Choroid plexus epithelial cell (primary cell): Measurements from ENCODE around the gene FREM2.
A peak's percentile ranks its signal among the peaks of the same experiment; 100 is the strongest.

ENCODE experiments used
- DNase-seq: peaks from one replicate; pipeline ENCODE4 v3.0.0-alpha.2; 2010; ENCODE audit warnings: low read depth
- H3K4me3 ChIP-seq: 2 replicates; pipeline ENCODE4 v1.5.1; 2011; ENCODE audit warnings: low read depth, mild to moderate bottlenecking, control low read depth, low read length, moderate library complexity
- TF ChIP-seq, protein P1 (sequence below): conservative IDR thresholded peaks from 2 replicates; pipeline ENCODE4 v1.5.1; 2011; ENCODE audit warnings: low read depth, mild to moderate bottlenecking, control low read depth, inconsistent platforms, low read length, moderate library complexity

FREM2 gene

DNA sequence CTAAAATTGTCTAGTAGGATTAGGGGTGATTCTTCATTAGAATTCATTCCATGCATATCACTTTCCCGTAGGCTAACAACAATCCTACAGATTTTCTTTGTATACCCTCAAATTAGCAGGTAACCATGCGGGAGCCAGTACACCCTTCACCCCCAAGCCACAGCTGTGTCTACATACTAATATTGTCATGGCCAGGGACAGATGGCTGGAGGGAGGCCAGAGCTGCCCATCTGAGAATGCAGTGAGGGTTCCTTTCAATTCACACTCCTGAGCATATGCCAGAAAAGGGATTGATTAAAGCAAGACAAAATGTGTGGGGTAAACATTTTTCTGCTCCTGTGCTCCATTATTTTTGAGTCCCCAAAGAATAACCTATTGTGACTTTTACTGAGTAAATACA lies 68.9 kb downstream of the FREM2 start:
- no peak overlapping the region for H3K4me3 ChIP-seq
- TF ChIP-seq, protein P1, sequence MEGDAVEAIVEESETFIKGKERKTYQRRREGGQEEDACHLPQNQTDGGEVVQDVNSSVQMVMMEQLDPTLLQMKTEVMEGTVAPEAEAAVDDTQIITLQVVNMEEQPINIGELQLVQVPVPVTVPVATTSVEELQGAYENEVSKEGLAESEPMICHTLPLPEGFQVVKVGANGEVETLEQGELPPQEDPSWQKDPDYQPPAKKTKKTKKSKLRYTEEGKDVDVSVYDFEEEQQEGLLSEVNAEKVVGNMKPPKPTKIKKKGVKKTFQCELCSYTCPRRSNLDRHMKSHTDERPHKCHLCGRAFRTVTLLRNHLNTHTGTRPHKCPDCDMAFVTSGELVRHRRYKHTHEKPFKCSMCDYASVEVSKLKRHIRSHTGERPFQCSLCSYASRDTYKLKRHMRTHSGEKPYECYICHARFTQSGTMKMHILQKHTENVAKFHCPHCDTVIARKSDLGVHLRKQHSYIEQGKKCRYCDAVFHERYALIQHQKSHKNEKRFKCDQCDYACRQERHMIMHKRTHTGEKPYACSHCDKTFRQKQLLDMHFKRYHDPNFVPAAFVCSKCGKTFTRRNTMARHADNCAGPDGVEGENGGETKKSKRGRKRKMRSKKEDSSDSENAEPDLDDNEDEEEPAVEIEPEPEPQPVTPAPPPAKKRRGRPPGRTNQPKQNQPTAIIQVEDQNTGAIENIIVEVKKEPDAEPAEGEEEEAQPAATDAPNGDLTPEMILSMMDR = no peak

DNA sequence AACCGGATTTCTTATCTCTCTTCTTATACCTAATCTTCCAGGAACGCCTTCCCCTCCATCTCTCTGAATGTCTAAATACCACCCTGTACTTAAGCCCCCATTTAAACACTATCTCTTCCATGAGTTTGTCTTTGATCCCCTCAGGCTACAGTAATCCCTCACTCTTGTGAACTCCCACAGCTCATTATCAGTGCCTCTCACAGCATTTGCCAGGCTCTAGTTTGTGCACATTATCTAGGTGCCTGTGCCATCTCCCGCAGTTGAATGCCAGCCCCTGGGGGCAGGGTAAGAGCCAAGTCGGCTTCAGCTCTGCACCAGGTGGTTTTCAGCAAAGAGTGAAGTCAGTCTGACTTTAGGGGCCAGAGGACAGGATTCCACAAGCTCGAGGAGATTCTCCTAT lies 71.4 kb downstream of the FREM2 start:
- no peak overlapping the region for H3K4me3 ChIP-seq
- DNase-seq = no peak
- TF ChIP-seq, protein P1 = no peak

More for the DNA sequence above, 68.9 kb downstream of the FREM2 start:
- DNase-seq = no peak

DNA sequence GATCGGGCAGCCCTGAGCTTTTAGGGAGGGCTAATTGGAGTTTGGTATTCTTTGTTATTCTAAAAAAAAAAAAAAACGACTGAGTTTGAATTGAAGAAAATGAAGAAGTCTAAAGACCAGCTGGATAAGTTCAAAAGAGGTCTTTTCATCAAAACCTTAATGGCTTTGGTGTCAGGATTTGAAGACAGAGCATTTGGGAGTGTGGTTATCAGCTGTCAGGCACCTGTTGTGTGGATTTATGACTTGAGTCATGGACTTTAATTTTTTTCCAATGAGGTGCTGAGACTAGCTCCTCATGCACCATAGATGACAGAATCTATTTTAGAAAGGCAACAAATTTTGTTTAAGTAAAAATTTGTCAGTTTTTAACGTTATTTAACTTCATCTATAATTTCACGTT lies 72.5 kb downstream of the FREM2 start:
- no peak overlapping the region for H3K4me3 ChIP-seq
- TF ChIP-seq, protein P1 = no peak
- no peak for DNase-seq

DNA sequence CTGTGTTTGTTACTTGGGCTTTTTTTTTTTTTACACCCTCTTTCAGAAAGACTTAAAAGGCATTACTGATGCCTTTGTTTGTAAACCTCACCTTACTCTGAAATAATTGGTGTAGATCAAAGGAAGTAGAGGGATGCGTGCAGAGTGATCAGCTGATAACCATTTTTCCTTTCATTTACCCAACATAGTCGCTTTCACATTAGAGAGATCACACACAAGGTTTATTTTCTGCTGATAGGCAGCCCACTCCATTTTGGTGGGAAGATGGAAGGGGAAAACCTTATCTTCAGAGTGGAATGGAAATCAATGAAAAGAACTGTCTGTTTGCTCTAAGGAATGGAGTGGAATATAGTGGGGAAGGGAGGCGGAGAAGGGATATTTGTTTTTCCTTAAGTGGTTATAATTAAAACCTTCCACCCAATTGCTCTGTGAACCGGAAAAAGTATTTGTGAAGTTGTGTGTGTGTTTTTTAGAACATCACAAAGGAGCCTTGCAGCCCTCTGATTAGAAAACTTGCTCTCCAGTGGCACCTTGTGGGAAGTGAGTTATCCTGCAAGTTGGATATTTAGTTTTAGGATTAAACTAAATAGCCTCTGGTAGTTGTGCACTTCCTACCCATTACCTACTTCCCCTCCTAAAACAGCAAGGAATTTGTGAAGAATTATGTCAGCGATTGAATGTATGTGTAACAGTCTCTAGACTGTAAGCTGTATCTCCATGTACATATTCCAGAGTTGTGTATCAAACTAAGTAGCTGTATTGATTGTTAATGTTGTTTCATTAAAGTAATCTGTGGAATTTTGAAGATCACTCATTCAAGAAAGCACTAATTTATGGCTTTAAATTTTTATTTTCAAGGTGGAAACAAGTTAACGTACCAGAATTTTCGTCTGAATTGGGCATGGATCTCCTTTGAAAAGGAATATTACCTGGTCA lies 76.8 kb downstream of the FREM2 start:
- no peak overlapping the region for H3K4me3 ChIP-seq
- peak; percentile 66 for DNase-seq
- TF ChIP-seq, protein P1 = peak; percentile 78

DNA sequence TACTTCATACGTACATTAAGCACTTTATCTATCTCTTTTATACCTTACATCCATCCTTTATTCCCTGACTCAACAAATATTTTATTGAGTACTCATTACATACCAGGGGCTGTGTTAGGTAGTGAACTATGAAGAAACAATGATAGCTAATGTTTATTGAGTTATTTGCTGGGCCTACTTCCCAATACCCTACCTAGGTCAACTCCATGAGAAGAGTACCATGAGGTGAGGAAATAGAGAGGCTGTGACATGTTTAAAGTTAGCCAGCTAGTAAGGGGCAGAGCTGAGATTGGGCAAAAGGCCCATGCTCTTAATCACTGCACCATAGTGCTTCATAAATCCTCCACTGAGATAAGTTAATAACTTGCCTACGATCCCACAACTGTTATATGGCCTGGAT lies 79.9 kb downstream of the FREM2 start:
- TF ChIP-seq, protein P1 = no peak
- H3K4me3 ChIP-seq = no peak overlapping the region
- DNase-seq = no peak

DNA sequence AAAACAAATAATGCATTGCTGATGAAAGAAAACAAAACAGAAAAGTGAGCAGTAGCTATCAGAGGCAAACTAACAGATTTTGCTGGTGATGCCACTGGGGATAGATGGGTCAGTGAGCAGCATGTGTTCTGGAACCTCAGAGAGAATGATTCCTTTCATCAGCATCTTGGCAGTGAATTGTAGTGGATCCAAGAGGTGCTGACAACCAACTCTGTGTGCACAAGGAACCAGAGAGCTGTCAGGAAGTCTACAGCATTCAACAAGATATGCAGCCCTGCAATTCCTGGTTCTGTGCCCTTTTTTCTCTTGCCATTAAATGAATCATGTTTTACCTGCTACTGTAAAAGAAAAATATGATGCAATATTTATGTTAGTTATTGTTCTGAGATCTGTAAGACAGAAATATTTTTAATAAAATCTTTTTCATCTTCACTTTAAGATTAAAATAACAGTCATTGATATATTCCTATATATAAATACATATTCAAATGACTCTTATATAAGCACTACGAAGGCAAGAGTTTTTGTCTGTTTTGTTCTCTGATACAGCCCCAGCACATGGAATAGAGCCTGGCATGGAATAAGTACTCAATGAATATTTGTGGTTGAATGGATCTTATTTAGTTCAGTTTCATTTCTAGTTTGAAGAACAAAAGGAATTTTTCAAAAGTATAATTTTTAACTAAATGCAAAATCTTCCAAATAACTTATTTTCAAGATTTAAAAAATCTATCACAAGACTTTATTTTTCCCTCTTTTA lies 80.8 kb downstream of the FREM2 start:
- peak; percentile 6 for DNase-seq
- H3K4me3 ChIP-seq = no peak overlapping the region
- TF ChIP-seq, protein P1 = no peak

DNA sequence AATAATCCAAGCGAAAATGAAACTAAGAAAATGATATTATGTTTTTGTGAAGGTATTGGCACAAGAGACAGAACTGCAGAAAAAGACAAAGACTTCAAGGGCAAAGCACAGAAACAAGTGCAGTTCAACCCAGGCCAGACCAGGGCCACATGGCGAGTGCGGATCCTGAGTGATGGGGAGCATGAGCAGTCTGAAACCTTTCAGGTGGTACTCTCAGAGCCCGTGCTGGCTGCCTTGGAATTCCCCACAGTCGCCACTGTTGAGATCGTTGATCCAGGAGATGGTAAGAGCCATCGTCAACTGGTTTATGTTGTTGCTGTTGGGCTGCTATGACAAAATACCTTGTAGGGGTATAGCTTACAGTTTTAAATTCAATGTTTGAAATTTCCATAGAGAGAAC lies 82.6 kb downstream of the FREM2 start:
- TF ChIP-seq, protein P1 = no peak
- no peak overlapping the region for H3K4me3 ChIP-seq
- DNase-seq = no peak
